Neutrophil (primary cell): Measurements from ENCODE around the gene COP1.

ENCODE experiments used
- H3K27ac ChIP-seq: fragments of 200-600 bp; sonication (generic); 2 replicates; pipeline ENCODE4 v1.5.1; 2016; ENCODE audit warnings: mild to moderate bottlenecking, moderate library complexity
- H3K27me3 ChIP-seq: fragments of 200-600 bp; sonication (generic); 2 replicates; pipeline ENCODE4 v1.6.0; 2016; ENCODE audit warnings: mild to moderate bottlenecking
- H3K36me3 ChIP-seq: fragments of 200-600 bp; sonication (generic); 2 replicates; pipeline ENCODE4 v1.5.1; 2017
- H3K4me1 ChIP-seq, 2 experiments: fragments of 200-600 bp in 1 of 2; sonication (generic) in 1 of 2; 1 replicate in 1 of 2; 2 replicates in 1 of 2; pipeline versions ENCODE4 v1.5.1 to v1.6.1; 2013 to 2016; ENCODE audit warnings: low read depth in 1 of 2, low read length in 1 of 2, mild to moderate bottlenecking in 1 of 2, moderate library complexity in 1 of 2; ENCODE audit not compliant: control insufficient read depth in 1 of 2, insufficient read depth in 1 of 2
- H3K4me3 ChIP-seq, 2 experiments: fragments of 200-600 bp in 1 of 2; sonication (generic) in 1 of 2; 1 replicate in 1 of 2; 2 replicates in 1 of 2; pipeline ENCODE4 v1.5.1; 2013 to 2016; ENCODE audit warnings: low read depth in 1 of 2, low read length in 1 of 2, mild to moderate bottlenecking in 1 of 2, moderate library complexity in 1 of 2
- H3K9me3 ChIP-seq: fragments of 200-600 bp; sonication (generic); 2 replicates; pipeline ENCODE4 v1.5.1; 2016
- TF ChIP-seq, protein P1 (sequence below): fragments of 200-600 bp; sonication (generic); IDR thresholded peaks from 2 replicates; pipeline ENCODE4 v1.5.1; 2016; ENCODE audit warnings: antibody characterized with exemption

Gene COP1

DNA sequence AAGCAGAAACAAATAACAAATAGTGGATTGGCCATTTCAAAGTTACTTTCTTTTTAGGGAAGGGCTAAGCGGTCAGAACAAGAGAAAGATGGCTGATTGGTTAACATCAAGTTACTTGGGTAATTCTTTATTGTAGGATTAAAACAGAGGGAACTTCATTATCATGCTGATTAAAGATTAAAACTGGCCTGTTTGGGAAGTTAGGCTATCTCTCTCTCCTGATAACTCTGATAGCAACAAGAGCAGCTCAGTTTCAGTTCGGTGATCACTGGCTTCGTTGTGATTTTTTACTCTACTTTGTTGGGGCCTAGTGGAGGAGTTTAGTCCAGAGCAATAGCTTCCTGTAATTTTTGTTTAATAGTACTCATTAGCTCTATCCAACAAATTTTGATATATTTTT, 20.5 kb upstream of the COP1 start:
- H3K36me3 ChIP-seq = no peaks in the 10 kb centered on the region
- H3K4me3 ChIP-seq = no peak overlapping the region
- TF ChIP-seq, protein P1, sequence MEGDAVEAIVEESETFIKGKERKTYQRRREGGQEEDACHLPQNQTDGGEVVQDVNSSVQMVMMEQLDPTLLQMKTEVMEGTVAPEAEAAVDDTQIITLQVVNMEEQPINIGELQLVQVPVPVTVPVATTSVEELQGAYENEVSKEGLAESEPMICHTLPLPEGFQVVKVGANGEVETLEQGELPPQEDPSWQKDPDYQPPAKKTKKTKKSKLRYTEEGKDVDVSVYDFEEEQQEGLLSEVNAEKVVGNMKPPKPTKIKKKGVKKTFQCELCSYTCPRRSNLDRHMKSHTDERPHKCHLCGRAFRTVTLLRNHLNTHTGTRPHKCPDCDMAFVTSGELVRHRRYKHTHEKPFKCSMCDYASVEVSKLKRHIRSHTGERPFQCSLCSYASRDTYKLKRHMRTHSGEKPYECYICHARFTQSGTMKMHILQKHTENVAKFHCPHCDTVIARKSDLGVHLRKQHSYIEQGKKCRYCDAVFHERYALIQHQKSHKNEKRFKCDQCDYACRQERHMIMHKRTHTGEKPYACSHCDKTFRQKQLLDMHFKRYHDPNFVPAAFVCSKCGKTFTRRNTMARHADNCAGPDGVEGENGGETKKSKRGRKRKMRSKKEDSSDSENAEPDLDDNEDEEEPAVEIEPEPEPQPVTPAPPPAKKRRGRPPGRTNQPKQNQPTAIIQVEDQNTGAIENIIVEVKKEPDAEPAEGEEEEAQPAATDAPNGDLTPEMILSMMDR = no peak
- no peaks in the 10 kb centered on the region for H3K4me1 ChIP-seq
- no peak overlapping the region for H3K27ac ChIP-seq
- no peaks in the 10 kb centered on the region for H3K9me3 ChIP-seq
- H3K27me3 ChIP-seq = no peaks in the 10 kb centered on the region

DNA sequence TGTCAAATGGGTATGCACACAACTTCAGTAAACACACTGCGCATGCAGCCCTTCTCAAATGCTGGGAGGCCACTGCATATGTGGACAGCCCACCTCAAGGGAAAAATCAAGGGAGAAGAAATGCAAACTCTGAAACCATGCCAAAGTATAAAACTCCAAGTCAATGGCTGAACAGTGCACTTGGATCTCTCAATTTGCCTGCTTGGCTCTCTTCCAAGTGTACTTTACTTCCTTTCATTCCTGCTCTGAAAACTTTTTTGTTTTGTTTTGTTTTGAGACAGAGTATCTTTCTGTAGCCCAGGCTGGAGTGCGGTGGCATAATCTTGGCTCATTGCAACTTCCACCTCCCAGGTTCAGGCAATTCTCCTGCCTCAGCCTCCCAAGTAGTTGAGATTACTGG, 18.8 kb upstream of the COP1 start:
- H3K27ac ChIP-seq = no peak overlapping the region
- H3K36me3 ChIP-seq = no peaks in the 10 kb centered on the region
- TF ChIP-seq, protein P1 = no peak
- H3K9me3 ChIP-seq = no peaks in the 10 kb centered on the region
- H3K4me1 ChIP-seq = no peaks in the 10 kb centered on the region
- no peaks in the 10 kb centered on the region for H3K27me3 ChIP-seq
- H3K4me3 ChIP-seq = no peak overlapping the region

- Histone ChIP-seq H3K4me3 (no peak overlapping the region), H3K36me3 (no peaks in the 10 kb centered on the region), H3K9me3 (no peaks in the 10 kb centered on the region), H3K4me1 (no peaks in the 10 kb centered on the region), H3K27me3 (no peaks in the 10 kb centered on the region), H3K27ac (no peak overlapping the region)
- TF ChIP-seq, protein P1 = no peak
Observed at GRCh38 chr1:176225479-176225875, 18.4 kb upstream of the COP1 start.

DNA sequence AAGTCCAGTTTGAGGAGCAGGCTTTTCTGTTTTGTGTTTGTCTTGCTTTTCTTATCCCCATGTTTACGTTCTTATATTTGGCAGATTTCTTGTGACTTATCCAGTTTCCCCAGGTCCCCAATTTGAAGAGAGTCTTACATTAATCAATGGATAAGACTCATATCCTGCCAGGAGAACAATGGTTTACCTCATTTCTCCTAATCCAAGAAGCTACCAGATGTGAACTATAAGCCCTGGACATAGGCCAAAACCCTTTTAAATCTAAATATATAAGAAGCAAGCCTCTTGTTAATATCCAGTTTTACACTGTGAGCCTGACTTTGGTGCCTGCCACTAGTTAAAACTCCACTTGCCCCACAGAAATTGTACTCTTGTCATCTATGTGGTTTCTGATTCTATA, 15.1 kb upstream of the COP1 start:
- TF ChIP-seq, protein P1 = no peak
- Histone ChIP-seq H3K9me3 (no peaks in the 10 kb centered on the region), H3K4me1 (no peaks in the 10 kb centered on the region), H3K27me3 (no peaks in the 10 kb centered on the region), H3K36me3 (no peaks in the 10 kb centered on the region), H3K4me3 (no peak overlapping the region), H3K27ac (no peak overlapping the region)

GRCh38 chr1:176220100-176220689, 13.1 kb upstream of the COP1 start:
- H3K27ac ChIP-seq = no peak overlapping the region
- no peaks in the 10 kb centered on the region for H3K9me3 ChIP-seq
- no peaks in the 10 kb centered on the region for H3K36me3 ChIP-seq
- TF ChIP-seq, protein P1 = no peak
- H3K4me1 ChIP-seq = no peaks in the 10 kb centered on the region
- no peaks in the 10 kb centered on the region for H3K27me3 ChIP-seq
- no peak overlapping the region for H3K4me3 ChIP-seq
